SKM-1 (cell line): ENCODE results near the gene IL12A.

Source experiments
- DNase-seq: peaks from one replicate; lab custom pipeline; 2025; ENCODE audit not compliant: unreplicated experiment; lab: John Stamatoyannopoulos, UW

The IL12A gene

GRCh38 chr3:160023476-160023875 lies 34.8 kb downstream of the IL12A start:
- no peak for DNase-seq

- DNase-seq: no peak
These were observed 39.0 kb downstream of the IL12A start for GRCh38 chr3:160027541-160028195.

- no peak for DNase-seq
These were observed 47.1 kb downstream of the IL12A start for GRCh38 chr3:160035757-160036156.

- no peak for DNase-seq
These were observed 50.4 kb downstream of the IL12A start for GRCh38 chr3:160038862-160039562.

GRCh38 chr3:160040181-160040580 lies 51.5 kb downstream of the IL12A start:
- no peak for DNase-seq

GRCh38 chr3:160041465-160041864 lies 52.8 kb downstream of the IL12A start:
- DNase-seq: no peak

GRCh38 chr3:160044121-160044520 lies 55.5 kb downstream of the IL12A start:
- no peak for DNase-seq
